SH-SY5Y (cell line): Measurements from ENCODE around the gene RARB.

Source experiments
- GATA2 ChIP-seq: IDR thresholded peaks from 2 replicates; pipeline ENCODE4 v1.6.1; 2011; ENCODE audit warnings: mild to moderate bottlenecking, low read depth, low read length
- GATA3 ChIP-seq: IDR thresholded peaks from 2 replicates; pipeline ENCODE4 v1.6.1; 2011; ENCODE audit warnings: low read depth, mild to moderate bottlenecking, low read length, moderate library complexity

DNA sequence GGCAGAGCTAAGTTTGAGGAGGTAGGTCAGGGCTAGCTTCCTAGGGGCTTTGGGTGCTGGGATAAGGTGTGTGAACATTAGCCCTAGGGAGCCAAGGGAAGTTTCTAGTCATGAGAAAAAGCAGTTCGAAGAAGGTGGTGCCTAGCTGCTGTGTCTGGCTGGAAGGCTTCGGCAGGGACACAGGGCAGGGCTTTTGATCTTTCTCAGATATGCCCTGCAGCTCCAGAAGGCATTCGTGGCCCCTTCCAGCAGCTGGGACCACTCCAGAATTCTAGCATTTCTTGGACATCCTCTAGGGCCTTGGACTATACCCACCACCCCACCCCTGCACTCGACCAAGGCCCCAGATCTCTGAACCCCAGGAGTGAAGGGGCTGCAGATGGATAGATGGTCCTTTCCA is 148.1 kb downstream of the RARB start:
- TF ChIP-seq GATA3 (no peak), GATA2 (no peak)
